Fibroblast of skin of left quadriceps (primary cell): ENCODE data around the gene COG5.

Experiments
- DNase-seq, 2 experiments: peaks; one replicate each; pipeline ENCODE4 v3.0.0-alpha.2; 2013; ENCODE audit warnings: low read depth in 2 of 2

The COG5 gene

GRCh38 chr7:107186240-107186639, 377.5 kb downstream of the COG5 start:
- no peak for DNase-seq

DNA sequence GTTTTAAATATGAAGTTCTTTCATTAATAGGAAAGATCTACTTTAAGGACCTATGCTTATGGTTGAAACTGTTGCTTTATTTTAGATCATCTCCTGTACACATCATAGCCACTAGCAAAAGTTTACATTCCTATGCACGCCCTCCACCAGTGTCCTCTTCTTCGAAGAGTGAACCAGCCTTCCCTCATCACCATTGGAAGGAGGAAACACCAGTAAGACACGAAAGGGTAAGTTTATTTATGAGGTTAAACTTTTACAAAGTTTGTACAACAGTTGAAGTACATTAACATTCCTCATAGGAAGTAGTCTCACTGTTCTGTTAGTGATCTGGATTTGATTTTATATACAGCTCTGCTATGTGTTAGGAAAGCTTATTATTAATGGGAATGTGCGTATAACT, 378.0 kb downstream of the COG5 start:
- DNase-seq, result no peak

DNA sequence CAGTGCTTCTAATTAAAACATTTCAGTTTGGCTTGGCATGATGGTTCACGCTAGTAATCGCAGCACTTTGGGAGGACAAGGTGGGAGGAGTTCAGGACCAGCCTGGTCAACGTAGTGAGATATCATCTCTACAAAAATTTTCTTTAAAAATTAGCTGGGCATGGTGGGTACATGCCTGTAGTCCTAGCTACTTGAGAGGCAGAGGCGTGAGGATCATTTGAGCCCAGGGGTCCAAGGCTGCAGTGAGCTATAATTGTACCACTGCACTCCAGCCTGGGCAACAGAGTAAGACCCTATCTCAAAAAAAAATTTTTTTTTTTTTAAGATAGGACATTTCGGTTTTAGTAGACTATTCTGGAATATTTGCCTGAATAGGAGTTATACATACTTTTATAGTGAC, 382.5 kb downstream of the COG5 start:
- DNase-seq, result no peak

- peak; percentile 82 to 83 for DNase-seq
Observed at GRCh38 chr7:107180378-107180777, 383.3 kb downstream of the COG5 start.

DNA sequence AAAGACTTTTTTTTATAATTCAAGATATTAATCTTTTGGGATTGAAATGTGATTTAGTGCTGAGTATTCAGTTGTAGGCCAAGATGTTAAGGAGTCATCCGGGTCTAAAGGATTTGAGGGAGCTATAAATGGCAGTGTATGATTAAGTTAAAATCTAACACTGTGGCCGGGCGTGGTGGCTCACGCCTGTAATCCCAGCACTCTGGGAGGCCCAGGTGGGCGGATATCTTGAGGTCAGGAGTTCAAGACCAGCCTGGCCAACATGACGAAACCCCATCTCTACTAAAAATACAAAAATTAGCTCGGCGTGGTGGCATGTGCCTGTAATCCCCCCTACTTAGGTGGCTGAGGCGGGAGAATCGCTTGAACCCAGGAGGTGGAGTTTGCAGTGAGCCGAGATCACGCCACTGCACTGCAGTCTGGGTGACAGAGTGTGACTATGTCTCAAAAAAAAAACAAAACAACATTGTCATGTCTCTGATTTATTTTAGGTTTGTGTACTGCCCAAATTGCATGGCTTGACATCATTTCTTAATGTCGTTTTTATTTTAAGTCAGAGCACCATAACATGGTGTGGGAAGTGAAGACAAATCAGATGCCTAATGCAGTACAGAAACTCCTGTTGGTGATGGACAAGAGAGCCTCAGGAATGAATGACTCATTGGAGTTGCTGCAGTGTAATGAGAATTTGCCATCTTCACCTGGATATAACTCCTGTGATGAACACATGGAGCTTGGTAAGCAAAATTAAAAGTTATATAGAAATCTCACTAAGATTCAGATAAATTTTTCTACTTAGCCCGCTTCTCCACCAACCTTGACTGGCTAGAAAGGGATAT, 384.2 kb downstream of the COG5 start:
- DNase-seq, result peak in 1 of 2 experiments; percentile 26

DNA sequence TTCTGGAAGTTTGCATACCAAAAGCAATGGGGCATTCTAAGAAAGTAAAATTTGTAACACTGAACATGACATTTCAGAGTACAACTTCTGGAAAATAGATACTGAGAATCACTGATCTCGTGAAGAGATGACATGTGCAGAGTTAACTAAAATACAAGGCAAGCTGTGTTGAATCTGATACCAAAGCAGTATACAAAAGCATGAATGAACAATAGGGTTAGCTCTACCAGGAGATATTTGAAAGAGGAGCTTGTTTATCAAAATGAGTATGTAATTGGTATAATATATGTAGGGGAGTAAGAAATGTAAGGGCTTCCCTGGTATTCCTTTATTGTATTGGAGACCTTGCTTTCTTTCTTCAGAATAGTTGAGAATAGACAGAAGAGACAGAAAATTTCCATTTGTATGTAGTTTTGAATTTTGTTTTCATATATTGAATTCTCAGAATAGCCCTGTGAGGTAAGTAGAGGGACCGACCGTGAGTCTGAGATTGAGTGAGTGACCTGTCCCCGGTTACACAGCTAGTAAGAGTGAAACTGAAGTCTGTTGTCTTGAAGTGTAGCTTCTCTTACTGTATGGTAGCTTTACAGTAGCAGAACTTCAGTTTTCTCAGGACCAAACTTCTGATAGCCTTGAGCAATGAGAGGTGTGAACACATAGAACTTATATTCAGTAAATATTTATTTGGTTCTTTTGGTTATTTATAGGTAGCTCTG, 389.9 kb downstream of the COG5 start:
- DNase-seq, result no peak

- DNase-seq, result no peak
Observed at GRCh38 chr7:107173191-107173590, 390.5 kb downstream of the COG5 start.

- DNase-seq, result no peak
Observed at GRCh38 chr7:107172276-107173032, 391.3 kb downstream of the COG5 start.

GRCh38 chr7:107171496-107171895, 392.2 kb downstream of the COG5 start:
- no peak for DNase-seq

- DNase-seq, result no peak
Observed at GRCh38 chr7:107170051-107170915, 393.4 kb downstream of the COG5 start.

- DNase-seq, result peak; percentile 86 to 87
Observed at GRCh38 chr7:107169120-107170050, 394.3 kb downstream of the COG5 start.

DNA sequence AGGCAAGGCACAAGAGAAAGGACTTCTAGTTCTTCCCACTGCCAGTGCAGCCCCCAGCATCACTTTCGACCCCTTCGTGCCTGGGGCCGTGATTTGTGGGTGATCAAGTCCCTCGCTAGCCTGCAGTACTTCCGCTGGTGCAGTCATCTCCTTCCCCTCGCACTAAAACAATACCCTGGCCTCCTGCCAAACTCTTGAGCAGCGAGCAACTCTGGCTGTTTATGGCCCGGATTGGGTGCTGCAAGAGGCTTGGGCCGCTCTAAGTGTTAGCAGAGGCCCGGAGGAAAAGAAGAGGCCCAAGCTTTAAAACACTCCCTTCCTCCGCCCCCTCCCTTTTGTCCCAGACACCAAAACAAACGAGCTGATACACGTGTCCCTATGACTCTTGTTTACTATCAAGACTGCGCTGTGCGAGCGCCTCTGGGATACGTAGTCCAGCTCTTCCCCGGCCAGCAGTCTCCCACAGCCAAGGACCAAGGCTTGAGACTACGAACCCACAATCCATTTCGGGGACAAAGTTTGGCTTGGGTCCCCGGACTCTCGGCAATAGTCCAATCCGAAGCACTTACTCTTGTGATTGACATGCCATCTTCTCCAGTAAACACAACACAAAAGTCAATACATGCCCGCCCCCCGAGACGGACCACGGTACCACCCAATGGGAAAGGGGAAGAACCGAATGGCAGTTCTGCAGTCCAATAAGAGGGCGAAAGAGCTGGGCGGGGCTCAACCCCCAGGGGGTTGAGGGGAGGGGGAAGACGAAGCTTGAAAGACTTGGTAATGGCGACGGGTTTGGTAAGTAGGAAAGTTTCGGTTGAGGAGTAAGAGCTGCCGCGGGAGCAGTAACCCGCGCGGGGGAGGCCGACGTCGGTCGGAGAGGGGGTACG, 395.2 kb downstream of the COG5 start, which contains the start of gene HBP1:
TSS of gene HBP1 (plus strand) at position 771 of the 887 bp plus-strand sequence. CDS start 10,891 bp downstream, outside the sequence.
- peak; percentile 100 for DNase-seq

DNA sequence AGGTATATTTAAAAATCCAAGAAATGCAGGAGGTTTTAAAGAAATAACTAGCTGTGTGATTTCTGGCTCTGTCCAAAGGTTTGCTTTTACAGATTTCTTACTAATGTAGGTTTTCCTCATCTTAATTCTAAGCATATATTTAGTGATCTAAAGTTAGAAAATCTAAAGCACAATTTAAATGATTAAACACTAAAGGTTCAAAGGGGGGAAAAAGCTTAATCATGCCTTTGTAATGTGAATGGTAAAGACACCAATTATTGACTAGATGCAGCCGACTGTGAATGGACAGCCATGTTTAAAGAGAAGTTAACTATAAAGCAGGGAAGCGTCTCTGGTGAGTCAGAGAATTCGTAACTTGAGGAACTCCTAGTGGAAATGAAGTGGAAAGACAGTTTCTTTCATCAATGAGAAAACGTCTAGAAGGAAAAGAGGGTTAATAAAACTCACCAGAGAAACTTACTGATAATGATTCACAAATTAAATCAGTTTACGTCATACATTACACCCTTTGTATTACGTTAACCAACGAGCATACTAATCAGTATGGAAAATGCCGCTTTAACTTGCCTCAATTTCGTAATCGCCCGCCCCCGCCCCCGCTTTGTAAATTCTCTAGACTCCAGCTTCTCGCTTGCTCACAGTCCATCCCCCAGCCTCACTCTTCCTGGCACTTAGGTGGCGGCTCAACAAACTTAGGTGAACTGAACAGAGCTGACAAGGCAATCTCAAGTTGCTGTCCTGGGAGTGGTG, 396.1 kb downstream of the COG5 start:
- peak; percentile 75 to 77 for DNase-seq

GRCh38 chr7:107166736-107167426, 396.8 kb downstream of the COG5 start:
- no peak for DNase-seq

GRCh38 chr7:107165341-107165740, 398.4 kb downstream of the COG5 start:
- DNase-seq, result no peak

DNA sequence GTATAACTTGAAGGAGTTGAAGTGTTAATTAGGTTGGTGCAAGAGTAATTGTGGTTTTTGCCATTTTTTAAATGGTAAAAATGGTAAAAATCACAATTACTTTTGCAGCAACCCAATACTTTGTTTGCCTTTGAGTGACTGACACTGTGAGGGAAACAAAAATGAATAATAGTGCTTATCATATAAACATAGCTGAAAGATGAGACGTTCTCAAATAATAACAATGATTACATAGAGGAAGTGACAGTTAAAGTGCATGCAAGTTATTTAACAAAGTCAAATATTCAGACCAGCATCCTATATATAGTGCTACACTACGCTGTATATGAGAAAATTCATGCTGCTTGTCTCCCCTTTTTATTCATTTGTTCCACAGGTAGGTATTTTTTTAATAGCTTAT, 399.6 kb downstream of the COG5 start:
- DNase-seq, result no peak

GRCh38 chr7:107162475-107162874, 401.2 kb downstream of the COG5 start:
- DNase-seq, result no peak

DNA sequence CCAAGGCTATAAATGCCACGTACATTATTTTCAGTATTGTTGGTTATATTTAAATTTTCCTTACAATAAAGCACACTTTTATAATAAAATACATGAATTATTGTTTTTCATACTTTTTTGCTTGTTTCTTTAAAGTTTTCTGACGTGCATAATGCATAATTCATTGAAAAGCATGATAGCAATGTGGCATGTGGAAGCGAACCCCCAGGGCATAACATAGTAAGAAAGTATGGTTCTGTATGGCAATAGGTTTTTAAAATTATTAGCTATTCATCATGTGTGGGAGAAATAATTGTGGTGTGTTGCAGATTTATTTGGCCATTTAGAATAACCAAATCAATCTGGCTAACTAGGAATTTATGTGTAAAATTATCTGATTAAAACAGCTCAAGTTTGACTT, 402.3 kb downstream of the COG5 start:
- DNase-seq, result no peak
